Stimulated activated CD4-positive, alpha-beta T cell treated with anti-CD3 and anti-CD28 coated beads, Interleukin-4, amount 100 ng/mL, for 4 hours (primary cell): ENCODE data around the gene DDX25.

Experiments used
- DNase-seq, 2 experiments: peaks; one replicate each; pipeline ENCODE4 v3.0.0-alpha.2; 2020

DDX25 gene

DNA sequence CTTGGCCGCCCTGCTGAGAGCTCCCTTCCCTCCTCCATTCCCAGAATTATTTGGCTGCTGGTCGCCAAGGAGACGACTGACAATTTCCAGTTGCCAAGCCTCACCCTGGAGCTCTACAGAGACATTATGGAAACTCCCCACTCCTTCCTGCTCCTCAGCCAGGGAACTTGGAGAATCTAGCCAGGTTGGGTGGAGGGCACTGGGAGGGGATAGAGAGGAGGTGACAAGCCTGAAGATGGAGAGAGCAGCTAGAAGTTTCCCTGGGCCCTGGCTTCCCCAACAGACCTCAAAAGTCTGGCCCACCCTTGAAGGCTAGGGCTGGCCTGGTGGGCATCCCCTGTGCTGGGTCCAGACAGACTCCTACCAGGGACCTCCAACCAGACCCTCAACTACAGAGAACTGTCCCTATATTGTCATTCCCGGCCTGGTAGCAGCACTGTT, 34.8 kb downstream of the DDX25 start:
- DNase-seq: no peak

DNA sequence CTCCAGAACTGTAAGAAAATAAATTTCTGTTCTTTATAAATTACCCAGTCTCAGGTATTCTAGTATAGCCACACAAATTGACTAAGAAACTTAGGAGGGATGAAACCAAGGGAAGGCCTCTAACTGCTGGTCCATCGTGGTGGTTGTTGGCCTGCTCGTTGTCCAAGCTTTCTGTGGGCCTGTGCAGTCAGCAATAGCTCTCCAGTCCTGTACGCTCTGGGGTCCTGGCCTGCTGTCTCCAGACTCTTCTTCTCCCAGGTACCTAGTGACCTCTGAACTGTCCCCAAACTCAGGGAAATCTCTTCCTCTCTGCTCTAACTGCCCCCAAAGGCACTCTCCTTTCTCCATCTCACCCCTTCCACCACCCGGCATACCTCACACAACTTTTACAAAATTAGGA, 35.8 kb downstream of the DDX25 start:
- DNase-seq: no peak

DNA sequence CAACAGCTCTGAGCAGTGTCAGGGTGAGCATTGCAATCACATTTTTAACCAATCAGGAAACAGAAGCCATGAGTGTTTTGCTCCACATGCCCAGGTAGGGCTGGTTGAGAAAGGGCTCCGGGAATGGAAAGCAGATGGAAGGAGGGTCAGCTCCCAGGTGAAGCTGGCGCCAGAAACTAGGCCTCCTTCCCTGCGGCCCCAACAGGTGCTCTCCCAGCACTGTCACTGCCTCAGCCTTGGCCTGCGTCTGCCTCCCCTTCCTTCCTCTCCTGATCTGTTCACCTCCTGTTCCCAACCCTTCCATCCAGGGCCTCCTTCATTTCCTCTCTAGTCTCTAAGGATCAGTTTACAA, 36.9 kb downstream of the DDX25 start:
- no peak for DNase-seq

DNA sequence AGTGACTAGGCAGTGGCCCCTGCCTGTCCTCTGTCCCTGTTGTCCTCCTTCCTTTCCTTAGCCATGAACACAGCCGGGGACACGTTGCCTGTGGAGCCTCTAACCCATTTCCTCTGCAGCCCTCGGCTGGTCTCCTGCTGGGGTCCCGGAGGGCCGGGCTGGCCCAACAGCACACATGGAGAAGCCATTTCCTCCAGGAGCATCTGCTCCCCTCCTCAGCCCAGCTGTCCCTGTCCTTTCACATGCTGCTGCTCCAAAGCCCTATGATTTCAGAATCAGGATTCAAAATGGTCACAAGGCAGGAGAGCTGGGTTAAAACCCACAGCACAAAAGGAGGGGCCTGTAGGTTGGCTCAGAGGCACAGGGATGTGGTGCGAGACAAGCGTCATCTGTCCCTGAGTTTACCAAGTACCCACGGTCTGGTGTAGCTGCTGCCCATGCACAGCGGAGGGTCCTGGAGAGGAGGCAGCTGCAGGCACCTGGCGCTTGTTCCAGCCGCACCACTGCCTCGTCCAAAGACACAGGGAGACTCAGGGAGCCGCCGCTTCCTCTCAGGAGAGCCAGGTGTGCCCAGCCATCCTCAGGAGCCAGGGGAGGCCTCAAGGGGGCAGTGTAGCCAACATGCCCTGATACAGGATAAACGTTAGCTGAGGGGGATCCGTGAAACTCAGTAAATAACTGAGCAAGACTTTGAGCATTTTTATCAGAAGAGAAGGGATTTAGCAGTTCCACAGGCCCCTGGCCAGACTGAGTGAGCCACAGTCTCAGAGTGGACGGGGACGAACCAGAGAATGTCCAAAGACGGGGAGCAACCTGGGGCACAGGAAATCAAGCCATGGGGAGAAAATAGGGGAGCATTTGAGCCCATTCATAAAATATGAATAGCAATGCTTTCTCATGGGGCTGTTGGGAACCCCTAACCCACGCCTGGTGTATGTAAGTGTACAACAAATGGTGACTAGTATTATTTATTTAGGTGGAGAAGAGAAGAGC, 37.6 kb downstream of the DDX25 start:
- peak; percentile 21 to 45 for DNase-seq

DNA sequence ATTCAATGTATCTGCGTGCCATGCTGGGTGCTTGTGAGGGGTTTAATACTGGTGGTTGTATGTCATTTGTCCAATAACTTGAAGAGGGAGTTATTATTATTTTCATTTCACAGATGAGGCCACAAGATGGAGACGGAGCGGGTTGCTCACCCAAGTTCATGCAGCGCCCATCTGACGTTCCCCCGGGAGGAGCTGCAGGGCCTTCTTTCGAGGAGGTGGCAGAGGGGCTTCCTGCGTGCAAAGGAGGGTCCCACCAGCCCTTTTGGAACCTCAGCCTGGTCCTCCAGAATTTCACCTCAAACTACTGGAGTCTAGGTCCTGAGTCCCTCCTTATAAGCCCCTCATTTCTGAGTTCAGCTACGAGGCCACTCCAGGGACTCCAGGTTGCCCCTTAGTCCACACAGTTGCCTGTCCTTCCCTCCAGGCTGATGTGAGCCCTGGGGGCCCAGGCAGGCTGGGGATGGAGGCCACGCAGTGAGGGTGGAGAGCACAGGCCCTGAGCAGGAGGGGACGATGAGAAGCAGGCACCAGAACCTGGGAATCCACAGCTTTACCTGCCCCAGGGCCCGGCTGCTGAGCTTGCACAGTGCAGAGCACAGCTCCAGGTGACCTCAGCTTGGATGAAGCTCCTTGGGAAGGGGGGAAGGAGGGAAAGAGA, 38.6 kb downstream of the DDX25 start:
- no peak for DNase-seq

DNA sequence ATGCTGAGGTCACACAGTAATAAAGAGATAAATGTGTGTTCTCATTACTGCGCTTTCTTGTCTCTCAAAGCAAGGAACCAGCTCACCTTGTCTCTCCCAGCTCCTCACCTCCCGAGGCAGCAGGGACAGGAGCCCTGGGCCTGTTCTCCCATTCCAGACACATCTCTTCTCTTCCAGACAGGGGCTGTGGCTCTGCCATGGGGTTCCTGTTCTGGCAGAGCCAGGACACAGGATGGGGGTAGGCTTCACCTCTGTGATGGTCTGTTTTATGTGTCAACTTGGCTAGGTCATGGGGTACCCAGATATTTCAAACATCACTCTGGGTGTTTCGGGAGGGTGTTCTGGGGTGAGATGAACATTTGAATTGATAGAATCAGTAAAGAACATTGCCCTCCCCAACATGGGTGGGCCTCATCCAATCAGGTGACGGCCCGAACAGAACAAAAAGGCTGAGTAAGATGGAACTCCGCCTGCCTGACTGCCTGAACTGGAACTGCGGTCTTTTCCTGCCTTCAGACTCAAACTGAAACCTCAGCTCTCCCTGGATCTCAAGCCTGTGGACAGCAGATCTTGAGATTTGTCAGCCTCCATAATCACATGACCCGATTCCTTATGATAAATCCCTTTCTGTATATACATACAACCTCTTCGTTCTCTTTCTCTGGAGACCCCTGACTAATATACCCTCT, 39.5 kb downstream of the DDX25 start:
- DNase-seq: no peak

DNA sequence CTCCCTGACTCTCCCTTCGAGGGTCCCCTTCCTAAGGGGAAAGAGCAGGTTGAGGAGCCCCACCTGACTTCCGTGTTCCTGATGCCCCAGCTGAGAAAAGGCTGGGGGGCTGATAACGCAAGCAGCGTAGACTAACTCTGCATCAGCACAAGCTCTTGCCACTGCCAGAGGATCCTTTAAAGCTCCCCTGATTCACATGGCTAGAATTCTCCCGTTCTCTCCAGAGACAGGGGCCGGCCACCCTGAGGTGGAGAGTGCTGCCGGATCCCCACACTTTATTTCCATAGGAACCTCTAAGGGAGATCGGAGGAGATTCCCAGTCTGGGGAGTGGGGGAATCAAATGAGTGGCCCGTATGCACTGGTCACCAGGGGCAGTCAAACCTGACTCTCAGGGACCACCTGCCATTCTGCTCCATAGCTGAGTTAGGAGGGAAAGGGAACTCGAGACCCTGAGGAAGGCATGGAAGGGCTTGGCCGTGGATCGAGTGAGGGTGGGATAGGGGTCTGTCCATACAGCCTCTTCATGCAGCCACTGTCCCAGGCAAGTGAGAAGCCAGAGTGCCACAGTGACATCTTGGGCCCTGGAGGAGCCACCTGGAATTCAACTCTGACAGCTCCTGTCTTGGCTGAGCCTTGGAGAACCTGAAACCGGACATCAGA, 40.2 kb downstream of the DDX25 start:
- no peak for DNase-seq

DNA sequence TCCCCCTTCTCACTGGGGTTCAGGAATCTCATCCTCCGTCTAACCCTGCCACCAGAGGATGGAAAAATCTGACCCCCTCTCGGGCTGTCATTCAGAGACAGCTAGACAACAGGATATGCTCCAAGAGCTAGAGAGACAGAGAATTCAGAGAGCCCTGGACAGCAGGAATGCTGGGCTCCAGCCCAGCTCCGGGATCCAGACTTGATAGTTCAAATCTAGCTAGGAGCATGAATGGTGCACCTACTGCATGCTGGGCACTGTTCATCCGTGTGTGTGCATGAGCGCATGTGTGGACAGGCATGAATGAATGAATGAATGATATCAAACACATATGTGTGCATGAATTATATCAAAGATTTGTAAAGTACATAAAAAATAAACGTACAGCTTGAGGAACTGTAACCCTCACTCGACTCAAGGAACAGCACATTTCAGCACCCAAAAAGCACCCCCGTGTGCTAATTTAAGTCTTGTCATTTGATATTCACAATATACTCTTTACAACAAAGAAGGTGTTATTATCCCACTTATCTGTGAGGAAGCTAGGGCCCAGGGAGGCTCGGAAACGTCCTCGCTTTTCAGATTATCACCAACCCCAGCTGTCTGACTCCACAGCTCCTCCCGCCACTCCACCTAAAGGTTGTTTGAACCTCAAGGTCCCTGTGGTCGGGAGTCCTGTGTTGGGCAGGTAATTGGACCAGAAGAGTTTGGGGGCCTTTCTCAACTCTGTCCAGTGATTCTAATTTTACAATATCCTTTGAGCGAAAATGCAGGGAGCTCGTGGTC, 40.9 kb downstream of the DDX25 start:
- no peak for DNase-seq

DNA sequence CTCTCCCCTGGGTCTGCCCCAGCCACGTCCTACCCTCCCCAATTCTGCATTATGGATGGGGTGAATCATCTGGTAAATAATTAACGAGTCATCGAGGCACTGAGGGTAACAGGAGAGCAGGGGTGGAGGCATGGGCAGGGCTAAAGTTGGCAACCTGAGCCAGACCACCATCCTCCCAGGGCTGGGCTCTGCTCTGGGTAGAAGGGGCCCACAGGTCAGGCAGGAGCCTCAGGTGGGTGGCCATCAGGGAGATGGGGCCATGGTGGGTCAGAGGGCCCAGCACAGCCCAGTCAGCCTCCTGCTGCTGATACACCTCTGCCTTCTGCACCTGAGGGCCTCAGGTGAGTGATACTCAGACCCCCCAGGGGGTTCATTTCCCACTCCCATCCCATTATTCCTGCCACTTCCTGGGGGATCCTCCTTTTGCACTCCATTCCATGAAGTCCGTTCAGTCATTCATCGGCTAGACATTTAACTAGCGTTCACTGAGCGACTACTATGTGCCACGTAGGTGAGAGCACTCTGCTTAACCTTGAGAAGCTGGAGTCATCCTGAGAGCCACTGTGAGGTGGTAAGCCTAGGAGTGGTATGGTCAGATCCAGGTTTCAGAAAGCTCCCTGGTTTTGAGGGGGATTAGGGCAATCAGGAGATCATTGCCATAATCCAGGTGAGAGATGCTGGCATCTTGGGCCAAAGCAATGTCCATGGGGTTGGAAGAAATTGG, 41.7 kb downstream of the DDX25 start, which contains the start of gene VSIG10L2:
Gene VSIG10L2, plus strand, starts transcription at position 248 of the 724 bp plus-strand sequence. Its CDS starts 12 bp downstream, at position 260.
- no peak for DNase-seq

DNA sequence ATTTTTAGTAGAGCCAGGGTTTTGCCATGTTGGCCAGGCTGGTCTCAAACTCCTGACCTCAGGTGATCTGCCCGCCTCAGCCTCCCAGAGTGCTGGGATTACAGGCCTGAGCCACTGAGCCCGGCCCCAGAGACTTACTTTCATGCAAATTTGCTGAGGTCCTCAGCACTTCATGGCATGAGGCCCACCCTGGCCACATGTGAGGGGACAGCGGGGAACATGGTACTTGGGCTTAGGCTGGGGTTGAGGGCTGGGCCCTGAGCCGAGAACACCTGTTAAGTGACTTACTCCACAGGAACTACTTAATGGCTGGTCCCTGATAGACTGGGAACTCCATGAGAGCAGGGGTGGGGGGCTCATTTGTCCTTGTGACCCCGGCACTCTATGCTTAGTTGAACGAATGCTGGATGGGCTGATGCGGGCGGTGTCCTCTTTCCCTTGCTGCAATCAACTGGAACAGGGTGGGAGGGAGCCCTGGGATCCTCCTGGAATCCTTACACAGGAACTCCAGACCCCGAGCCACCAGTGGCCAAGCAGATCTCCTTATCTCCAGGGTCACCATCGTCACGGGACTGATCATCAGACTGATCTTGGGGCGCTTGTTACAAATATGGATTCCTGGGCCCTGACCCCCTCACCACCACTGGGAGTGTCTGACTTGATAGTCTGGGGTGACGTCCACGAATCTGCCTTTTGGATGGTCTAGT, 42.6 kb downstream of the DDX25 start:
- no peak for DNase-seq

DNA sequence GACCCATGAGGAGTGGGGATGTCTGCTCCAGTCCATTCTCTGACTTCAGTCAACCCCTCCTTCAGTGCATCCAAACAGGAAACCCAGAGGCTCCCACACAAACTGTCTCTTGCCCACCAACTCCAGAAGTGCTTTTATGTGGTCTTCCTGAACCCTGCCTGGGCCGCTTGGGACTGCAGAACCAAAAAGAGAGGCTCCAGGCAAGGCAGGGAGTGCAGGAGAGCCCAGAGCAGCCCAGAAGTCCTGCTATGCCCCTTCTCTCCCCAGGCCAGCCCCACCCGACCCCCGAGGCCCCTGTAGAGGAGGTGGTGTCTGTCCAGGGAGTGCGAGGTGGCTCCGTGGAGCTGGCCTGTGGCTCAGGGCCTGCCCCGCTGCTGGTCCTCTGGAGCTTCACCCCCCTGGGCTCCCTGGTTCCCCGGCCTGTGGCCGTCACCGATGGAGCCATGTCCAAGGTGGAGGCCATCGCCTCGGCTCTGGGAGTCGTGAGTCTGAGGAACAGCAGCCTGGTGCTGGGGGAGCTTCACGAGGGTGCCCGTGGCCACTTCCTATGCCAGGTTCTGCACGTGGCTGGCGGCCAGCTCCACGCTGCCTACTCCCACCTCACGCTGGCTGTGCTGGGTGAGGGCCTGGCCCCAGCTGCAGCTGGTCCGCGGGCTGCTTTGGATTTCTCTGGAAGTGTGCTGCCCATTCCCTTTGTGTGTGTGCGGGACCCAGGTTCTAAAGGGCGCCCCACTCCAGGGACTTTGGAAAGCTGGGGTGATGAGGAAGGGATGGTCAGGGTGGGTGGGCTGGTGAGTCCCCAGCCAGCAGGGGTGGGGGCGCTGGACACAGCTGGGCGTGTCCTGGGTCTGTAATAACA, 43.3 kb downstream of the DDX25 start:
- DNase-seq: no peak

DNA sequence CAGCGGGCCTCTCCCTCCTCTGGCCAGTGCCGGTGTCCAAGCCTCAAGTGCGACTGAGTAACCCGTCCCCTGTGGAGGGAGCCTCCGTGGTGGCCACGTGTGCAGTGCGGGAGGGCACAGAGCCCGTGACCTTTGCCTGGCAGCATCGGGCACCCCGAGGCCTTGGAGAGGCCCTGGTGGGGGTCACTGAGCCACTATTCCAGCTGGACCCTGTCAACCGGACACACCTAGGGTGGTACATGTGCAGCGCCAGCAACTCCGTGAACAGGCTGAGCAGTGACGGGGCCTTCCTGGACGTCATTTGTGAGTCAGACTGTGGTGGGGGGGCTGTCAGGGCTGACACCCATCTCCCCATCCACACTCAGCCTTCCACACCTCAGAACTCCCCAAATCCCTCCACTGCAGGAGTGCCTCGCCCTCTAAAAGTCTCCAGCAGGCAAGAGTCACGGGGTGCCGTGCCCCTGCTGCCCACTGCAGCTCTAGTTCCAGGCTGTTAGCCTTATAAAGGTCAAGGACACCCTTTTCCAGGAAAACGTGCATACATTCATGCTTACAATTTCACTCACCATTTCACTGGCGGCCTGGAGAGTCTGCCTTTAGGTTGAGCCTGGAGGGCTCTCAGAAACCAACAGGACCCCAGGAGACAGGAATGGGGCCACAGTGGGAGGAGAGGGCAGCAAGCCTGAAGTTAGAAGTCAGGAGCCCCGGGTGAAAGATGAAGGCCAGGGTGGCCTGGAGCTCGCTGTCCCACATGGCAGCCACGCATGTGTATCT, 44.2 kb downstream of the DDX25 start:
- DNase-seq: no peak

DNA sequence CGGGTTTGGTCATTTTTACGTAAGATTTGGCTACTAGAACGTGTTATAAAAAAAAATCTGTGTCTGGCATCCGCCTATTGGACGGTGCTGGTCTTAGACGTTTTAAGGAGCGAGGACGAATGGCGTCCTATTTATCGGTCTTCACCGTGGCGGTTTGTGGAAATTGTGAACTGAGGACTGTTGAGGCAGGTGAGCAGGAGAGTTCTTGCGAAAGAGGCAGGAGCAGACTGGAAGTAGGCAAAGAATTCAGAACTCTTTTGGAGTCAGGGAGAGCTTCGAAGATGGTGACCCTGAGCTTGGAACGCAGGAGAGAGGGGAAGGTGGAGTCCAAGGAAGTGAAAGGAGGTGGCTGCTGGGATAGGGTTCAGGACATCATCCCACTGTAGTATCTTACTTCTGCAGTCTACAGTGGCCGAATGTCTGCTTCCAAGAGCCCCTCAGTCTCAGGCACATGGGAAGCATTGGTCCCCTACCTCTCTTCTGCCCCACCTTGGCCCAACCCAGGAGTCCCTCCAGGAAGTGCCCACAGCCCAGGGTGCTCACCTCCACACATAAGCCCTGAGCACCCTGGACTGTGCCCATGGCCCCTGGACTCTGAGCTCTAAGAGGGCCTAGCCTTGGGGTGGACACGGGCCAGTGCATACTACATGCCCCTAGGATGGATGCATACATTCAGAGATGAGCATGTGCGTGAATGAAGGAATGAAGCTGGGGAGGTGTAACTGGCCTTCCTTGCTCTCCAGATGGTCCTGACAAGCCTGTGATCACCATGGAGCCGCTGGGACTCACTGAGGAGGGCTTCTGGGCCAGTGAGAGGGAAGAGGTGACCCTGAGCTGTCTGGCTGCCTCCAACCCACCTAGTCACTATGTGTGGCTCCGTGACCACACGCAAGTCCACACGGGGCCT, 45.2 kb downstream of the DDX25 start:
- no peak for DNase-seq

DNA sequence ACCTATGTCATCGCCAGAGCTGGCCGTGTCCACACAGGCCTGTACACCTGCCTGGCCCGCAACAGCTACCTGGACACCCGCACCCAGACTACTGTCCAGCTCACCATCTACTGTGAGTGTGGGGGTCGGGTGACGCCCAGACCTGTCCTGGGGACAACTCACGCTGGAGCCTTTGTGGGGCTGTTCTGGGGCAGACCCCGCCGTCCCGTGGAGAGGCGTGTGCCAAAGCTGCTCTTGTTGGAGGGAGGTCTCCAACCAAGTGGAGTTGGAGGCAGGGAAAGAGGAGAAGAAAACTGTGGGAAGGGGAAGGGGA, 45.8 kb downstream of the DDX25 start:
- no peak for DNase-seq

DNA sequence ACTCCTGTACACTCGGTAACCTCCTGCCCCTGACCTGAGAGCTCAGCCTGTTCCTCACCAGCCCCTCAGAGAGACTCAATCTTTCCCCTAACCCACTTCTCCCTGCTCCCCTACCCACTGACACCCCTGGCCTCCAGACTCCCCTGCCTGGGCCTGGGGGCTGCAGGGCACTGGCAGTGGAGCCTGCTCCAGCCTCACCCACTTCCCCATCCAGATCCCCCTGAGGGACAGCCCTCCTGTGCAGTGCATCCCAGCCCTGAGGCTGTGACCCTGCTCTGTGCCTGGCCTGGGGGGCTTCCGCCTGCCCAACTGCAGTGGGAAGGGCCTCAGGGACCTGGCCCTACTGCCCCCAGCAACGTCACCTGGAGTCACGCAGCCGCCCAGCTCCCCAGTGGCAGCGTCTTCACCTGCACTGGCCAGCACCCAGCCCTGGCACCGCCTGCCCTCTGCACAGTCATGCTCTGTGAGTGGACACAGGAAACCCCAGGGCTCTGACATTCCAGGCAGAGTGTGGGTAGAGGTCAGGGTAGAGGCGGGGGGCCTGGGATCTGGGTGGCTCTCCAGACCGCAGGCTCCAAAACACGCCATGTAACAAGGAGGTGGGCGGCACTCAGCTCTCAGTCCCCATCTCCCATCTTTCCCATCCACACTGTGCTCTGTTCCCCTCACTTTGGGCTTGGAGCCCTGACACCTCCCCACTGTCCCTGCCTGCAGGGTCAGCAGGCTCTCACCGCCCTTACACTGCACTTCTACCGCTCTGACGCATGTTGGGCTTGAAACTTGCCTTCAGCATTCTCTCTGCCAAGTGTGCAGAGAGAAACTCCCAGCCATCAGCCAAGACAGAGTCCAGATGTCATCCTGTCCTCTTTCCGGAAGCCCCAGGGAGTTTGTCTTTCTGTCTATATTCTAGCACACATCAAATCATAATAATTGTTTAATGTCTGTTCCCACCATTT, 46.7 kb downstream of the DDX25 start:
- no peak for DNase-seq

DNA sequence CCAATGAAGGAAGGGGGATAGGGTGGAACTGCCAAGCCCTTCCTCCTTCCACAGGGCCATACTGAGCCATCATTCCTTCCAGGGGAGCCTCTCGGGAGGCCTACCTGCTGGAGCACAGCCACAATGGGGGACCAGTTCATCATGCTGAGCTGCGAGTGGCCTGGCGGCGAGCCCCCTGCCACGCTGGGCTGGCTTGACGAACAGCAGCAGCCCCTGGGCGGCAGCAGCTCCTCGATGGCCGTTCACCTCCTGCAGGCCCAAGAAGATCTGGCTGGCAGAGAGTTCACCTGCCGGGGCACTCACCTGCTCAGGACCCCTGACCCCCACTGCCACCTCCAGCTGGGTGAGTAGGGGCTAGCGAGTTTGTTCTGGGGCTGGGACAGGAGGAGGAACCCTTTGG, 47.4 kb downstream of the DDX25 start:
- no peak for DNase-seq

DNA sequence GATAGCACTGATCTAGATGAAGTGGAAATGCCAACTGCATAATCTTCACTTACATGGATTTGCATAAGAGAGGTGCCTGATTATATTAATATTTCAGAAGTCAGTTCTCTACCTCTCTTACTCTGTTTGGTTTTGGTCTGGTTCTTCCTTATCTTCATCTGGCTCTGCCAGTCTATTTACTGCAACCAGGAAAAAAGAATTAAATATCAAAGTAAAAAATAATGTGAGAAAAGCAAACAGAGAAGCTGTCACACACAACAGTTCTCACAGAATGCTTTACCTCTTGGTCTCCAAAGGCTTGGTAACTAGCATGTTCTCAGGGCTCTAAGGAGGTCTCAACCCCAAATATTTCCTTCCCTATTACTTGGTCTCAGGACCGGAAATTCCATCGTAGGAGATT, 48.3 kb downstream of the DDX25 start:
- DNase-seq: no peak
